H1 (cell line): ENCODE results near the gene ITPK1. TPM values are rescaled to one million over a fixed set of nuclear protein-coding genes. Genes with fewer than 3 reads are reported as not detected.
A peak's percentile ranks its signal among the peaks of the same experiment; 100 is the strongest.

ENCODE experiments used
- CTCF ChIA-PET: fragments of 300-600 bp; sonication (Branson Sonifier 250); formaldehyde crosslinking; loops from one replicate; lab custom pipeline; 2021; ENCODE audit not compliant: partially characterized antibody; lab: Charles Lee
- POLR2A ChIA-PET: fragments of 300-600 bp; sonication (Branson Sonifier 250); formaldehyde crosslinking; loops from one replicate; lab custom pipeline; 2021; ENCODE audit warnings: inconsistent platforms; ENCODE audit not compliant: partially characterized antibody; lab: Charles Lee
- DNase-seq, 2 experiments: peaks; one replicate each; pipeline versions ENCODE4 v3.0.0 to v3.0.0-alpha.2; 2010 to 2022; ENCODE audit warnings: low spot score in 2 of 2, low read depth in 1 of 2, mixed read lengths in 1 of 2
- FAIRE-seq: peaks from 2 replicates; lab custom pipeline; 2011; peaks lifted over from hg19 to GRCh38; lab: Jason Lieb, UNC
- H2AFZ ChIP-seq: 2 replicates; pipeline ENCODE4 v1.8.1; 2012; ENCODE audit warnings: low read length, inconsistent platforms
- H2AK5ac ChIP-seq: 2 replicates; pipeline ENCODE4 v1.6.1; 2013; ENCODE audit warnings: low read depth, low read length
- H2BK120ac ChIP-seq: replicated peaks from 2 replicates; pipeline ENCODE3; 2013; ENCODE audit warnings: low read depth, low read length, inconsistent platforms
- H2BK12ac ChIP-seq: 2 replicates; pipeline ENCODE4 v1.6.1; 2013; ENCODE audit warnings: low read depth, low read length
- H2BK15ac ChIP-seq: 2 replicates; pipeline ENCODE4 v1.6.1; 2013; ENCODE audit warnings: low read length
- H2BK20ac ChIP-seq: 2 replicates; pipeline ENCODE4 v1.6.1; 2013; ENCODE audit warnings: low read length
- H2BK5ac ChIP-seq: 2 replicates; pipeline ENCODE4 v1.6.1; 2013; ENCODE audit warnings: low read depth, low read length
- H3K14ac ChIP-seq: 2 replicates; pipeline ENCODE4 v1.6.1; 2013; ENCODE audit warnings: inconsistent platforms; ENCODE audit not compliant: insufficient read length
- H3K18ac ChIP-seq: 2 replicates; pipeline ENCODE4 v1.6.1; 2013; ENCODE audit warnings: low read length; ENCODE audit errors: extremely low read depth
- H3K23ac ChIP-seq: 2 replicates; pipeline ENCODE4 v1.6.1; 2013; ENCODE audit warnings: inconsistent platforms; ENCODE audit not compliant: insufficient read length
- H3K23me2 ChIP-seq: 2 replicates; pipeline ENCODE4 v1.6.1; 2013; ENCODE audit warnings: low read depth, low read length
- H3K27ac ChIP-seq: 2 replicates; pipeline ENCODE4 v1.6.1; 2011; ENCODE audit warnings: low read depth, low read length, inconsistent platforms
- H3K27me3 ChIP-seq, 4 experiments: replicated peaks in 1 of 4; 1 replicate in 1 of 4; 2 replicates in 3 of 4; pipeline versions ENCODE4 v1.6.1 to v1.8.1; 2011 to 2013; ENCODE audit warnings: low read length in 3 of 4, mild to moderate bottlenecking in 3 of 4, inconsistent platforms in 2 of 4, mixed read lengths in 2 of 4, moderate library complexity in 1 of 4; ENCODE audit not compliant: control insufficient read depth in 3 of 4, insufficient read depth in 3 of 4; ENCODE audit errors: extremely low read depth in 1 of 4
- H3K36me3 ChIP-seq, 4 experiments: 2 replicates each; pipeline versions ENCODE4 v1.6.1 to v1.8.1; 2011 to 2013; ENCODE audit warnings: mild to moderate bottlenecking in 4 of 4, low read length in 3 of 4, moderate library complexity in 2 of 4, control low read depth in 1 of 4, inconsistent platforms in 1 of 4; ENCODE audit not compliant: insufficient read depth in 4 of 4, control insufficient read depth in 2 of 4
- H3K4ac ChIP-seq: replicated peaks from 2 replicates; pipeline ENCODE3; 2013; ENCODE audit warnings: low read length, low read depth, mixed read lengths, inconsistent platforms; ENCODE audit not compliant: insufficient read length
- H3K4me1 ChIP-seq, 4 experiments: replicated peaks in 1 of 4; 1 replicate in 1 of 4; 2 replicates in 3 of 4; pipeline versions ENCODE4 v1.6.1 to v1.8.1; 2011 to 2013; ENCODE audit warnings: low read length in 3 of 4, inconsistent platforms in 2 of 4, mixed read lengths in 1 of 4; ENCODE audit not compliant: insufficient read depth in 4 of 4, control insufficient read depth in 3 of 4
- H3K4me2 ChIP-seq, 2 experiments: 2 replicates each; pipeline versions ENCODE4 v1.6.1 to v1.8.1; 2011 to 2013; ENCODE audit warnings: low read depth in 2 of 2, low read length in 2 of 2, control low read depth in 1 of 2, inconsistent platforms in 1 of 2, mild to moderate bottlenecking in 1 of 2; ENCODE audit not compliant: insufficient read depth in 1 of 2
- H3K4me3 ChIP-seq, 4 experiments: fragments of 200-600, 300-600 bp in 1 of 4; sonication (generic), shearing (Covaris generic), sonication (Bioruptor Twin) in 1 of 4; 2 replicates each; pipeline versions ENCODE4 v1.5.1 to v1.8.1; 2011 to 2016; ENCODE audit warnings: low read length in 4 of 4, low read depth in 3 of 4, control low read depth in 2 of 4, inconsistent platforms in 2 of 4, mild to moderate bottlenecking in 2 of 4, mixed read lengths in 1 of 4, moderate library complexity in 1 of 4; ENCODE audit not compliant: insufficient read depth in 2 of 4; ENCODE audit errors: extremely low read depth in 1 of 4
- H3K56ac ChIP-seq: replicated peaks from 2 replicates; pipeline ENCODE3; 2013; ENCODE audit warnings: low read depth, mild to moderate bottlenecking, mixed read lengths, low read length, inconsistent platforms; ENCODE audit not compliant: insufficient read length
- H3K79me1 ChIP-seq: 2 replicates; pipeline ENCODE4 v1.6.1; 2013; ENCODE audit warnings: low read depth, low read length, control low read depth
- H3K79me2 ChIP-seq, 2 experiments: 2 replicates each; pipeline versions ENCODE4 v1.6.1 to v1.8.1; 2012 to 2013; ENCODE audit warnings: low read length in 2 of 2, mild to moderate bottlenecking in 2 of 2, inconsistent platforms in 1 of 2; ENCODE audit not compliant: insufficient read depth in 2 of 2, control insufficient read depth in 1 of 2
- H3K9ac ChIP-seq, 4 experiments: replicated peaks in 1 of 4; 1 replicate in 1 of 4; 2 replicates in 3 of 4; pipeline versions ENCODE4 v1.6.1 to v1.8.1; 2011 to 2013; ENCODE audit warnings: low read depth in 3 of 4, low read length in 3 of 4, control low read depth in 2 of 4, mild to moderate bottlenecking in 2 of 4, moderate library complexity in 2 of 4, inconsistent platforms in 1 of 4; ENCODE audit errors: extremely low read depth in 1 of 4
- H3K9me3 ChIP-seq, 2 experiments: 2 replicates each; pipeline versions ENCODE4 v1.6.1 to v1.8.1; 2012 to 2013; ENCODE audit warnings: mild to moderate bottlenecking in 2 of 2, moderate library complexity in 2 of 2, control low read depth in 1 of 2, inconsistent platforms in 1 of 2, low read depth in 1 of 2, low read length in 1 of 2, mixed read lengths in 1 of 2; ENCODE audit not compliant: insufficient read depth in 2 of 2
- H4K20me1 ChIP-seq, 2 experiments: replicated peaks in 1 of 2; 2 replicates each; pipeline versions ENCODE3 to v1.8.1; 2011 to 2013; ENCODE audit warnings: inconsistent platforms in 2 of 2, low read length in 2 of 2, mild to moderate bottlenecking in 1 of 2; ENCODE audit not compliant: insufficient read depth in 2 of 2, control insufficient read depth in 1 of 2
- H4K5ac ChIP-seq: 2 replicates; pipeline ENCODE4 v1.6.1; 2013; ENCODE audit warnings: low read length, low read depth, mixed read lengths, inconsistent platforms; ENCODE audit not compliant: insufficient read length
- H4K8ac ChIP-seq: 2 replicates; pipeline ENCODE4 v1.8.0; 2013; ENCODE audit warnings: mild to moderate bottlenecking, moderate library complexity, low read length, inconsistent platforms; ENCODE audit not compliant: insufficient read depth; ENCODE audit errors: extremely low read depth
- H4K91ac ChIP-seq: replicated peaks from 2 replicates; pipeline ENCODE3; 2013; ENCODE audit warnings: low read length, mixed read lengths, inconsistent platforms; ENCODE audit not compliant: insufficient read length
- ATF3 ChIP-seq: IDR thresholded peaks from 2 replicates; pipeline ENCODE4 v1.6.1; 2011; ENCODE audit warnings: low read depth, mild to moderate bottlenecking, low read length; ENCODE audit not compliant: insufficient read depth
- CEBPB ChIP-seq: IDR thresholded peaks from 2 replicates; pipeline ENCODE4 v1.6.1; 2012; ENCODE audit warnings: low read depth, low read length
- CHD2 ChIP-seq: IDR thresholded peaks from 2 replicates; pipeline ENCODE4 v1.6.1; 2012; ENCODE audit warnings: low read length, improper control_type of control experiment
- CTCF ChIP-seq, 3 experiments: IDR thresholded peaks; 1 replicate in 2 of 3; 2 replicates in 1 of 3; pipeline versions ENCODE4 v1.5.1 to v1.6.1; 2011; ENCODE audit warnings: low read length in 3 of 3, mild to moderate bottlenecking in 3 of 3, inconsistent platforms in 2 of 3, low read depth in 1 of 3, moderate library complexity in 1 of 3; ENCODE audit not compliant: insufficient read depth in 1 of 3; ENCODE audit errors: control extremely low read depth in 1 of 3
- JUND ChIP-seq: IDR thresholded peaks from 2 replicates; pipeline ENCODE4 v1.6.1; 2011; ENCODE audit warnings: mild to moderate bottlenecking, improper control_type of control experiment, low read length
- KDM1A ChIP-seq: fragments of 200-600, 300-600 bp; sonication (generic); IDR thresholded peaks from 2 replicates; pipeline ENCODE4 v1.7.1; 2016; ENCODE audit warnings: mild to moderate bottlenecking, low read length, borderline replicate concordance
- KDM5A ChIP-seq: fragments of 200-600 bp; IDR thresholded peaks from 2 replicates; pipeline ENCODE4 v1.7.1; 2012; ENCODE audit warnings: mild to moderate bottlenecking, low read length, inconsistent platforms, mixed read lengths
- SIN3A ChIP-seq, 2 experiments: IDR thresholded peaks in 1 of 2; conservative IDR thresholded peaks in 1 of 2; 2 replicates each; pipeline ENCODE4 v1.6.1; 2011 to 2012; ENCODE audit warnings: low read length in 2 of 2, improper control_type of control experiment in 1 of 2, low read depth in 1 of 2, mild to moderate bottlenecking in 1 of 2
- SIRT6 ChIP-seq: IDR thresholded peaks from one replicate; pipeline ENCODE4 v1.7.1; 2012; ENCODE audit warnings: low read length, inconsistent platforms
- SP4 ChIP-seq: IDR thresholded peaks from 2 replicates; pipeline ENCODE4 v1.6.1; 2012; ENCODE audit warnings: low read length, inconsistent platforms
- SUZ12 ChIP-seq: fragments of 200-600 bp; sonication (generic); IDR thresholded peaks from 2 replicates; pipeline ENCODE4 v1.6.1; 2012; ENCODE audit warnings: mild to moderate bottlenecking, inconsistent platforms, low read length, moderate library complexity, mixed read lengths
- WGBS, 2 experiments: shearing (Covaris generic) in 1 of 2; methylation state at CpG; one replicate each; pipeline versions ENCODE4 v1.1.6 to v1.1.7; 2013 to 2015; ENCODE audit warnings: low lambda C conversion rate in 2 of 2, mixed read lengths in 2 of 2, inconsistent platforms in 1 of 2, low coverage in 1 of 2, missing lambda C conversion rate in 1 of 2; ENCODE audit not compliant: insufficient replicate concordance in 2 of 2, insufficient coverage in 1 of 2, insufficient read length in 1 of 2; ENCODE audit errors: extremely low coverage in 1 of 2, missing lambda C conversion rate in 1 of 2; 5-methylcytosine and 5-hydroxymethylcytosine counted together
- polyA plus RNA-seq, 7 experiments: library from polyadenylated mRNA; depleted of rRNA in 3 of 7; stranded (reverse) in 5 of 7; unstranded in 2 of 7; fragments of >200 nt in 5 of 7; fragments of 200-250 nt in 2 of 7; gene quantifications; 1 replicate in 5 of 7; 2 replicates in 1 of 7; 4 replicates in 1 of 7; pipeline versions ENCODE4 v1.2.1 to v1.2.3, GENCODE V29; 2011 to 2013; ENCODE audit warnings: missing spikeins in 2 of 7, mixed read lengths in 2 of 7
- total RNA-seq: library from RNA; stranded (reverse); fragmentation: NEBNext Ultra II Directional; extraction: Animal tissue kit (Norgen Biotek cat#: 25700); gene quantifications from 2 replicates; pipeline ENCODE4 v1.2.1, GENCODE V29; 2021

ITPK1 gene
- total and polyA plus RNA-seq, 2 of the 8 experiments (the other 6 are each of a cell fraction or from before 2014, with no cell fraction given), result 108 to 143 TPM

DNA sequence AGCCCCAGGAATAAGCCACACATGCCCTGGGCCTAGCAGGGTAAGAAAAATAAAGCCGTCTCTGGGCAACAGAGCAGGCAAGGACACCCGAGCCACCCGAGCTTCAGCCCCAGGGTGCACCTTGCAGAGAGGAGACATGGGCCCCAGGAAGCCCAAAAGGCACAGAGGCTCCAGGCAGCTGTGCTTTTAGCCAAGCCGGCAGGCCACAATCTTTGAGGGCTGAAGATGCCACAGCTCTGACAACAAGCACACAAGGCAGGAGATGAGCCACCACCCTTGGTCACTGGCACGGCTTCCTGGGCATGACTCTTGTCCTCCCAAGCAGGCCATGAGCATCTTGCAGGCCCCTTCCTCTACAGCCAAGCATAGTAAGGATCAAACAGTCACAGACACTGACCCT lies 86.3 kb downstream of the ITPK1 start:
- Histone ChIP-seq H2AK5ac (no peak overlapping the region), H3K9me3 (no peaks in the 10 kb centered on the region), H3K36me3 (no peaks in the 10 kb centered on the region), H2BK120ac (no peak overlapping the region), H3K4me2 (no peak overlapping the region), H3K4me1 (peaks cover 9 to 26% (median 19%) of the 10 kb centered on the region in 4 experiments), H3K79me1 (peaks cover 23% of the 10 kb centered on the region; the same call in 1 of the 2 replicates), H2BK5ac (peak overlapping the region; percentile 4), H4K91ac (no peak overlapping the region), H2BK12ac (no peak overlapping the region), H4K20me1 (peaks cover 13 to 21% of the 10 kb centered on the region in 2 experiments), H3K56ac (no peak overlapping the region), H3K79me2 (peaks cover 0 to 76% of the 10 kb centered on the region in 2 experiments; a peak in 2 of 4 replicates), H3K18ac (no peak overlapping the region), H3K4me3 (no peak overlapping the region), H3K27me3 (no peaks in the 10 kb centered on the region), H2BK15ac (no peak overlapping the region), H4K5ac (no peak overlapping the region), H3K27ac (no peak overlapping the region), H4K8ac (no peak overlapping the region; the same call in 1 of the 2 replicates), H3K14ac (no peak overlapping the region), H3K9ac (no peak overlapping the region), H2AFZ (no peak overlapping the region), H3K23ac (no peak overlapping the region), H3K4ac (no peak overlapping the region), H2BK20ac (no peak overlapping the region), H3K23me2 (no peaks in the 10 kb centered on the region)
- ChIA-PET CTCF (interaction anchor here (1.4 to 2.5 kb wide), 4 partner anchors 10 to 103 kb away, joined by 4 to 10 read pairs (median 6); no protein-coding TSS in a partner anchor), POLR2A (no interaction called here)
- 71% methylated on average over 5 of the region's 5 CpGs; no CpG with 5 or more reads in 1 of the 2 experiments for WGBS, 2 experiments
- DNase-seq (no peak), FAIRE-seq (no peak)
- TF ChIP-seq KDM1A (no peak), KDM5A (no peak), JUND (no peak), SUZ12 (no peak), SIRT6 (no peak), SP4 (no peak), ATF3 (no peak), SIN3A (conservative IDR thresholded peaks at IDR 0.05 in 1 of 2, IDR thresholded peaks at IDR 0.05 in 1 of 2; ENCODE audit: low read depth in 1 of 2, low read length in 2 of 2) (no peak), CHD2 (no peak), CTCF (IDR thresholded peaks at IDR 0.05; ENCODE audit: control extremely low read depth in 1 of 3, insufficient read depth in 1 of 3, low read depth in 1 of 3, low read length in 3 of 3) (no peak), CEBPB (no peak)
